SH-SY5Y (cell line): ENCODE measurements around the gene PPP2R2D.

Experiments
- GATA2 ChIP-seq: IDR thresholded peaks from 2 replicates; pipeline ENCODE4 v1.6.1; 2011; ENCODE audit warnings: mild to moderate bottlenecking, low read depth, low read length
- GATA3 ChIP-seq: IDR thresholded peaks from 2 replicates; pipeline ENCODE4 v1.6.1; 2011; ENCODE audit warnings: low read depth, mild to moderate bottlenecking, low read length, moderate library complexity

GRCh38 chr10:131944412-131944811, 43.6 kb downstream of the PPP2R2D start:
- TF ChIP-seq GATA3 (no peak), GATA2 (no peak)
